Erythroblast (primary cell): ENCODE results near the gene YPEL2.

Source experiments
- GATA1 ChIP-seq: IDR thresholded peaks from 2 replicates; pipeline ENCODE4 v1.6.1; 2011; ENCODE audit warnings: low read depth, mild to moderate bottlenecking, control low read depth, low read length, moderate library complexity
- POLR2A ChIP-seq: IDR thresholded peaks from 2 replicates; pipeline ENCODE4 v1.6.1; 2011; ENCODE audit warnings: mild to moderate bottlenecking, low read length

- TF ChIP-seq POLR2A (no peak), GATA1 (no peak)
Observed at GRCh38 chr17:59402760-59403159, 71.3 kb downstream of the YPEL2 start.
